Osteoblast (primary cell): ENCODE results near the gene CA9. TPM values are rescaled to one million over a fixed set of nuclear protein-coding genes. Genes with fewer than 3 reads are reported as not detected.

Source experiments
- DNase-seq: peaks from one replicate; pipeline ENCODE4 v3.0.0; 2011; ENCODE audit warnings: low spot score, mixed read lengths; ENCODE audit not compliant: insufficient read length; ENCODE audit errors: missing footprints
- H2AFZ ChIP-seq: 2 replicates; pipeline ENCODE4 v1.6.0; 2011; ENCODE audit warnings: mild to moderate bottlenecking, low read length
- H3K27ac ChIP-seq: 2 replicates; pipeline ENCODE4 v1.5.1; 2011; ENCODE audit warnings: mild to moderate bottlenecking, low read depth, low read length, moderate library complexity
- H3K27me3 ChIP-seq: 2 replicates; pipeline ENCODE4 v1.6.0; 2012; ENCODE audit warnings: mild to moderate bottlenecking, control low read depth, inconsistent platforms, low read length, moderate library complexity; ENCODE audit not compliant: insufficient read depth
- H3K36me3 ChIP-seq: 2 replicates; pipeline ENCODE4 v1.5.1; 2011; ENCODE audit warnings: mild to moderate bottlenecking, low read length, control low read depth, moderate library complexity; ENCODE audit not compliant: insufficient read depth
- H3K4me1 ChIP-seq: 2 replicates; pipeline ENCODE4 v1.5.1; 2011; ENCODE audit warnings: mild to moderate bottlenecking, low read length, control low read depth, moderate library complexity; ENCODE audit not compliant: insufficient read depth
- H3K4me2 ChIP-seq: 2 replicates; pipeline ENCODE4 v1.6.0; 2011; ENCODE audit warnings: mild to moderate bottlenecking, low read length; ENCODE audit not compliant: insufficient read depth
- H3K4me3 ChIP-seq: fragments of 200-600 bp; sonication (generic); 3 replicates; pipeline ENCODE4 v1.5.1; 2012; ENCODE audit warnings: mild to moderate bottlenecking, low read length, inconsistent platforms; ENCODE audit not compliant: insufficient read depth
- H3K79me2 ChIP-seq: 2 replicates; pipeline ENCODE4 v1.6.0; 2012; ENCODE audit warnings: mild to moderate bottlenecking, low read length, control low read depth, inconsistent platforms; ENCODE audit not compliant: insufficient read depth
- H3K9me3 ChIP-seq: 2 replicates; pipeline ENCODE4 v1.5.1; 2011; ENCODE audit warnings: low read depth, low read length, control low read depth
- H4K20me1 ChIP-seq: 2 replicates; pipeline ENCODE4 v1.6.0; 2012; ENCODE audit warnings: mild to moderate bottlenecking, low read length, control low read depth; ENCODE audit not compliant: insufficient read depth
- CTCF ChIP-seq: IDR thresholded peaks from 2 replicates; pipeline ENCODE4 v1.5.1; 2011; ENCODE audit warnings: mild to moderate bottlenecking, low read depth, low read length, moderate library complexity; ENCODE audit errors: extremely low read depth
- total RNA-seq: library from RNA; depleted of rRNA; stranded (reverse); fragments of >200 nt; gene quantifications from 2 replicates; pipeline ENCODE4 v1.2.3, GENCODE V29; 2012

The CA9 gene
- total RNA-seq, 1 donor: not detected

- TF ChIP-seq CTCF: no peak
- no peak overlapping the region for H2AFZ ChIP-seq
- no peaks in the 10 kb centered on the region for H3K4me1 ChIP-seq
- no peak overlapping the region for H3K4me2 ChIP-seq
- H3K9me3 ChIP-seq: no peaks in the 10 kb centered on the region
- H3K27me3 ChIP-seq: no peaks in the 10 kb centered on the region
- DNase-seq: no peak
- H3K79me2 ChIP-seq: peaks cover 76% of the 10 kb centered on the region
- H3K27ac ChIP-seq: peak overlapping the region; percentile 33
- peaks cover 48% of the 10 kb centered on the region for H4K20me1 ChIP-seq
- no peak overlapping the region for H3K4me3 ChIP-seq
- peaks cover 100% of the 10 kb centered on the region for H3K36me3 ChIP-seq
These were observed 45.8 kb downstream of the CA9 start for GRCh38 chr9:35719546-35719945.

- TF ChIP-seq CTCF: no peak
- no peaks in the 10 kb centered on the region for H3K27me3 ChIP-seq
- H3K4me2 ChIP-seq: no peak overlapping the region
- DNase-seq: no peak
- no peak overlapping the region for H3K4me3 ChIP-seq
- H3K27ac ChIP-seq: no peak overlapping the region
- no peak overlapping the region for H2AFZ ChIP-seq
- no peaks in the 10 kb centered on the region for H3K9me3 ChIP-seq
- H3K36me3 ChIP-seq: peaks cover 79% of the 10 kb centered on the region
- H4K20me1 ChIP-seq: peaks cover 52% of the 10 kb centered on the region
- H3K4me1 ChIP-seq: peaks cover 23% of the 10 kb centered on the region
- peaks cover 84% of the 10 kb centered on the region for H3K79me2 ChIP-seq
These were observed 49.7 kb downstream of the CA9 start for GRCh38 chr9:35723426-35723825.

GRCh38 chr9:35723908-35724307 lies 50.2 kb downstream of the CA9 start:
- H3K4me3 ChIP-seq: no peak overlapping the region
- H3K79me2 ChIP-seq: peaks cover 82% of the 10 kb centered on the region
- DNase-seq: no peak
- H3K4me2 ChIP-seq: no peak overlapping the region
- peaks cover 74% of the 10 kb centered on the region for H3K36me3 ChIP-seq
- peaks cover 52% of the 10 kb centered on the region for H4K20me1 ChIP-seq
- no peak overlapping the region for H3K27ac ChIP-seq
- H2AFZ ChIP-seq: no peak overlapping the region
- H3K27me3 ChIP-seq: no peaks in the 10 kb centered on the region
- TF ChIP-seq CTCF: no peak
- peaks cover 28% of the 10 kb centered on the region for H3K4me1 ChIP-seq
- no peaks in the 10 kb centered on the region for H3K9me3 ChIP-seq

- Histone ChIP-seq H3K4me2 (no peak overlapping the region), H3K9me3 (no peaks in the 10 kb centered on the region), H3K4me1 (peaks cover 42% of the 10 kb centered on the region), H3K4me3 (no peak overlapping the region), H2AFZ (no peak overlapping the region), H3K27me3 (no peaks in the 10 kb centered on the region), H3K36me3 (peaks cover 59% of the 10 kb centered on the region), H3K79me2 (peaks cover 83% of the 10 kb centered on the region), H4K20me1 (peaks cover 42% of the 10 kb centered on the region), H3K27ac (peak overlapping the region; percentile 17)
- DNase-seq: peak; percentile 51
- no peak for TF ChIP-seq CTCF
These were observed 51.6 kb downstream of the CA9 start for GRCh38 chr9:35725362-35725761.
